ENCODE results near the gene ZIC4.

The ZIC4 gene

GRCh38 chr3:147369661-147370123 is 36.7 kb downstream of the ZIC4 start:
- DNase-seq (ENCODE audit: low spot score): no peak

- DNase-seq (ENCODE audit: low spot score): no peak
Measured at GRCh38 chr3:147369231-147369630, 37.1 kb downstream of the ZIC4 start.

- peak; percentile 39 for DNase-seq (ENCODE audit: low spot score)
Measured at GRCh38 chr3:147368561-147369221, 37.7 kb downstream of the ZIC4 start.

GRCh38 chr3:147368151-147368550 is 38.2 kb downstream of the ZIC4 start:
- no peak for DNase-seq (ENCODE audit: low spot score)

GRCh38 chr3:147367676-147368075 is 38.7 kb downstream of the ZIC4 start:
- no peak for DNase-seq (ENCODE audit: low spot score)

GRCh38 chr3:147365196-147366115 is 40.9 kb downstream of the ZIC4 start:
- no peak for DNase-seq (ENCODE audit: low spot score)

GRCh38 chr3:147364771-147365170 is 41.6 kb downstream of the ZIC4 start:
- no peak for DNase-seq (ENCODE audit: low spot score)

- DNase-seq (ENCODE audit: low spot score): peak; percentile 72
Measured at GRCh38 chr3:147361454-147362420, 44.6 kb downstream of the ZIC4 start.

GRCh38 chr3:147360646-147361453 is 45.5 kb downstream of the ZIC4 start:
- no peak for DNase-seq (ENCODE audit: low spot score)

GRCh38 chr3:147360051-147360439 is 46.3 kb downstream of the ZIC4 start:
- no peak for DNase-seq (ENCODE audit: low spot score)

GRCh38 chr3:147359177-147360050 is 46.9 kb downstream of the ZIC4 start:
- no peak for DNase-seq (ENCODE audit: low spot score)

- DNase-seq (ENCODE audit: low spot score): no peak
Measured at GRCh38 chr3:147358144-147358992, 48.0 kb downstream of the ZIC4 start.

GRCh38 chr3:147356909-147357900 is 49.1 kb downstream of the ZIC4 start:
- no peak for DNase-seq (ENCODE audit: low spot score)

- DNase-seq (ENCODE audit: low spot score): no peak
Measured at GRCh38 chr3:147356145-147356908, 50.0 kb downstream of the ZIC4 start.

- DNase-seq (ENCODE audit: low spot score): no peak
Measured at GRCh38 chr3:147355753-147356090, 50.6 kb downstream of the ZIC4 start.

- no peak for DNase-seq (ENCODE audit: low spot score)
Measured at GRCh38 chr3:147355084-147355752, 51.1 kb downstream of the ZIC4 start.

- no peak for DNase-seq (ENCODE audit: low spot score)
Measured at GRCh38 chr3:147354623-147355022, 51.7 kb downstream of the ZIC4 start.

Data from HuH-7.5 (cell line).